ENCODE results near the gene ANO1.
A peak's percentile ranks its signal among the peaks of the same experiment; 100 is the strongest.

ANO1 gene

DNA sequence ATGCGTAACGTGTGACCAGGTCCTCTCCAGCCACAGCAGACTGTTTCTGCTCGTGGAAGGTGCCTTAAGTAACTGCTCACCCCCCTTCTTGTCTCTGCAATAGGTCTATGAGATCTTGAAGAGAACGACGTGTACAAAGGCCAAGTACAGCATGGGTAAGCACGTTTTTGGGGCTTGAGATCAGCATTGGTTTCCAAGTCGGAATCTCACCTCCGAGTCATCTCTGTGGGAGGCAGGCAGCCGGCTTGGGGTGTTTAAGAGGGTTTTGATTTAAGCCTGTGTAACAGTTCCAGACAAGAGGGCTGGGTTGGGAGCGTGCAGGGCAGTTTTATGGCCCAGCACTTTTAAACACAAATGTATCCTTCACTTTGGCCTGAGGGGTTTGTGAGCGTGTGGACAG is 30.1 kb downstream of the ANO1 start:
- Histone ChIP-seq H4K20me1 (no peaks in the 10 kb centered on the region), H3K27me3 (no peaks in the 10 kb centered on the region; the same call in 1 of the 2 replicates), H3K9me3 (no peaks in the 10 kb centered on the region), H3K4me1 (peaks cover 81% of the 10 kb centered on the region), H3K9ac (no peak overlapping the region), H3K27ac (no peak overlapping the region), H3K36me3 (no peaks in the 10 kb centered on the region), H3K4me2 (peak overlapping the region; percentile 66), H3K4me3 (no peak overlapping the region)
- no peak for TF ChIP-seq Cebpa-rat (IDR thresholded peaks at IDR 0.05)

DNA sequence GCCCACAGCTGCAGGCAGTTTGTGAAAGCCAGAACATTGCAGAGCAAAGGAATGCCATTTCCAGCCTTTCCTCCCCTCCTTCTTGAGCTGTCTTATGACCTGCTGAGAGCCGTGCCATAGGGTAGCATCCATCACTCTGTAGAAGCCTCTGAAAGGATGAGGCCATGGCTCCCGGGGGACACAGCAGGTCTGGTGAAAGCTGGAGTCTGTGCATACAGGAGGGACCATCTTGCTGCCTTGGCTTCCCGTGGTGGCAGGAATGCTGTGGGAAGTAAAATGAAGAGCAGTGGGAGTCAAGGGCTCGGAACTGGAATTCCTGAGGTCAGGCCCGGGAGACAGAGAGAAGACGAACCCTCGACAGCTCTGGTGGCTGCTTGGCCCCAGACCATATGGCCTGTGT is 30.9 kb downstream of the ANO1 start:
- H3K4me3 ChIP-seq = no peak overlapping the region
- H3K36me3 ChIP-seq = no peaks in the 10 kb centered on the region
- no peaks in the 10 kb centered on the region for H3K9me3 ChIP-seq
- H3K9ac ChIP-seq = no peak overlapping the region
- no peaks in the 10 kb centered on the region for H4K20me1 ChIP-seq
- peaks cover 77% of the 10 kb centered on the region for H3K4me1 ChIP-seq
- no peak for TF ChIP-seq Cebpa-rat (IDR thresholded peaks at IDR 0.05)
- H3K4me2 ChIP-seq = peak overlapping the region; percentile 66
- no peaks in the 10 kb centered on the region; the same call in 1 of the 2 replicates for H3K27me3 ChIP-seq
- H3K27ac ChIP-seq = no peak overlapping the region

DNA sequence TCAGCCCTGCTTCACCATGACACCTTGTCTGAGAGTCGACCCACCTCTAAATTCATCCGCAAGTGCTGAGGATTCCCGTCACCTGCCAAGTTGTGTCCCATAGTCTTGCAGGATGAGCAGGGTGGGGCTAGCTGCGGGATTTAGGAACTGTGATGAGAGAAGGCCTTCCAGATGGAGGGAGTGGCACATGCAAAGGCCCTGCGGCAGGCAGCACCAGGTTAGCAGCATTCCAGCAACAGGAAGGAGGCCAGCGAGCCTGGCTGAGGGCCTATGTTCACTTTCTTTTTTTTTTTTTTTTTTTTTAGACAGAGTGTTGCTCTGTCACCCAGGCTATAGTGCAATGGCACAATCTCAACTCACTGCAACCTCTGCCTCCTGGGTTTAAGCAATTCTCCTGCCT is 31.8 kb downstream of the ANO1 start:
- Histone ChIP-seq H3K9ac (no peak overlapping the region), H3K4me1 (peaks cover 76% of the 10 kb centered on the region), H3K4me3 (no peak overlapping the region), H3K9me3 (no peaks in the 10 kb centered on the region), H3K4me2 (peak overlapping the region; percentile 96), H3K27ac (no peak overlapping the region), H3K36me3 (no peaks in the 10 kb centered on the region), H4K20me1 (no peaks in the 10 kb centered on the region), H3K27me3 (no peaks in the 10 kb centered on the region; the same call in 1 of the 2 replicates)
- no peak for TF ChIP-seq Cebpa-rat (IDR thresholded peaks at IDR 0.05)

DNA sequence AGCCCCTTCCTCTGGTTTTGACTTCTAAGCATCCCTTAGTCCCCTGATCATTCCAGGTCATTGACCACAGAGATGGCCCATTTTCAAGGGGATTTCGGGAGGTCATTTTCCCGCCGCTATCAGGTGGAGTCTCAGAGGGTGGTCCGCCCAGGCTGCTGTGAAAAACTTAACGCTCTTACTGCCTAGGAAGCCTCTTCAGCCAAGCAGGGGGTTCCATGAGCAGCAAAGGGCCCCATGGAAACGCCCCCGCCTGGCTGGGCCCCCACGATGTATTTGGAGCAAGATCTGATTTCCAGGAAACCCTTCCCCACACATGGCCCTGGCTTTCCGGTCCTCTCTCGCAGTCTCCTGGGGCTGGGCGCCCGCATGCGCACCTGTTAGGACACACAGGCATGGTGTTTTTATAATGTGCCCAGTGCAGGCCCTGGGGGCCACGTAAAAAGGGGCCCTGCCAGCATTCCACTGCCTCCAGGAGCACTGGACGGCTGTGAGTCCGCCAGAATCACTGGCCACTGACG is 32.5 kb downstream of the ANO1 start:
- no peaks in the 10 kb centered on the region for H3K9me3 ChIP-seq
- no peaks in the 10 kb centered on the region; the same call in 1 of the 2 replicates for H3K27me3 ChIP-seq
- peak overlapping the region; percentile 96 for H3K4me2 ChIP-seq
- TF ChIP-seq Cebpa-rat (IDR thresholded peaks at IDR 0.05) = no peak
- H3K36me3 ChIP-seq = no peaks in the 10 kb centered on the region
- H3K9ac ChIP-seq = 0 out of 2 replicates have a peak overlapping the region, but pooled peaks have one; percentile 5
- no peaks in the 10 kb centered on the region for H4K20me1 ChIP-seq
- peaks cover 72% of the 10 kb centered on the region for H3K4me1 ChIP-seq
- no peak overlapping the region for H3K27ac ChIP-seq
- H3K4me3 ChIP-seq = peak overlapping the region; percentile 40; the same call in 1 of the 2 replicates

DNA sequence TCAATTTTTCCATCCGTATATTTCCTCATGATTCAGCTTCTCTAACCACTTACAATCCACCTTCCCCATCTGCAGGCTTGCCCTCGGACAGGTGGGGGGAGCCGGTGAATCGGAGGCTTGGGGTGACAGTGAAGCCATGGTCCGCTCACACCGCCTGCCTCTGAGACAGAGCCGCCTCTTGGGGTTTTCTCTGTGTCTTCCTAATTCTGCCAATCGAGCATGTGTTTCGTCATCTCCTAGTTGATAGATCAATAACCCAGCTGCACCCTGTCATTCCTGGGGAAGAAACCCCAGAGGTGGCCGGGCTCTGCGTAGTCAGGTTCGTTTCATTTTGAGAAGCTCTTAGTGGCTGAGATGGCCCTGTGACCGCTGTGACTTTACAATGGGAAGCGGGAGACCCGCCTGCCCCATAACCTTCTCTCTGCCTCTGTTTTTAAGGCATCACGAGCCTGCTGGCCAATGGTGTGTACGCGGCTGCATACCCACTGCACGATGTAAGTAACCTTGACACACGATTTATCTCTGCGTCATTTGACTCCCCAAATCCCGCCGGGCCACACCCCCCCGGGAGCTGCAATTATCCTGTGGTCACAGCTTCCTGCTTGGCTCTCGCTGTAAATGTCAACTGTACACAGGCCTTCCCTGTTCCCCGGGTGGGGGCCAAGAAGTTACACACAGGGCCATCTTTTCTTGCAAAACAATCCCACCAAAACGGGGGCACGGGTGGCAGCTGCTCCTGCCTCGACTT is 33.3 kb downstream of the ANO1 start:
- Histone ChIP-seq H4K20me1 (no peaks in the 10 kb centered on the region), H3K27me3 (no peaks in the 10 kb centered on the region; the same call in 1 of the 2 replicates), H3K36me3 (no peaks in the 10 kb centered on the region), H3K4me1 (peaks cover 66% of the 10 kb centered on the region), H3K27ac (no peak overlapping the region; the same call in 1 of the 2 replicates), H3K4me2 (peak overlapping the region; percentile 96), H3K9ac (peak overlapping the region; percentile 35; the same call in 1 of the 2 replicates), H3K4me3 (peak overlapping the region; percentile 40), H3K9me3 (no peaks in the 10 kb centered on the region)
- TF ChIP-seq Cebpa-rat (IDR thresholded peaks at IDR 0.05) = no peak

- peaks cover 66% of the 10 kb centered on the region for H3K4me1 ChIP-seq
- no peaks in the 10 kb centered on the region for H3K36me3 ChIP-seq
- H3K4me3 ChIP-seq = peak overlapping the region; percentile 40; the same call in 1 of the 2 replicates
- H3K27ac ChIP-seq = no peak overlapping the region; the same call in 1 of the 2 replicates
- H3K27me3 ChIP-seq = no peaks in the 10 kb centered on the region
- TF ChIP-seq Cebpa-rat (IDR thresholded peaks at IDR 0.05) = no peak
- peak overlapping the region; percentile 96 for H3K4me2 ChIP-seq
- 0 out of 2 replicates have a peak overlapping the region, but pooled peaks have one; percentile 35 for H3K9ac ChIP-seq
- H4K20me1 ChIP-seq = no peaks in the 10 kb centered on the region
- H3K9me3 ChIP-seq = no peaks in the 10 kb centered on the region
These were observed 33.9 kb downstream of the ANO1 start for GRCh38 chr11:70112017-70112434.

GRCh38 chr11:70113801-70114200 is 35.7 kb downstream of the ANO1 start:
- Histone ChIP-seq H3K27ac (no peak overlapping the region), H3K27me3 (no peaks in the 10 kb centered on the region), H3K4me3 (no peak overlapping the region), H4K20me1 (no peaks in the 10 kb centered on the region), H3K4me2 (no peak overlapping the region), H3K9ac (no peak overlapping the region), H3K36me3 (no peaks in the 10 kb centered on the region), H3K9me3 (no peaks in the 10 kb centered on the region), H3K4me1 (peaks cover 56% of the 10 kb centered on the region)
- no peak for TF ChIP-seq Cebpa-rat (IDR thresholded peaks at IDR 0.05)

GRCh38 chr11:70115778-70116177 is 37.7 kb downstream of the ANO1 start:
- H3K27ac ChIP-seq = no peak overlapping the region
- H3K4me2 ChIP-seq = no peak overlapping the region
- H3K4me1 ChIP-seq = peaks cover 36% of the 10 kb centered on the region
- no peaks in the 10 kb centered on the region for H3K27me3 ChIP-seq
- H4K20me1 ChIP-seq = no peaks in the 10 kb centered on the region
- no peak overlapping the region for H3K4me3 ChIP-seq
- H3K9ac ChIP-seq = no peak overlapping the region
- no peaks in the 10 kb centered on the region for H3K36me3 ChIP-seq
- TF ChIP-seq Cebpa-rat (IDR thresholded peaks at IDR 0.05) = no peak
- no peaks in the 10 kb centered on the region for H3K9me3 ChIP-seq

DNA sequence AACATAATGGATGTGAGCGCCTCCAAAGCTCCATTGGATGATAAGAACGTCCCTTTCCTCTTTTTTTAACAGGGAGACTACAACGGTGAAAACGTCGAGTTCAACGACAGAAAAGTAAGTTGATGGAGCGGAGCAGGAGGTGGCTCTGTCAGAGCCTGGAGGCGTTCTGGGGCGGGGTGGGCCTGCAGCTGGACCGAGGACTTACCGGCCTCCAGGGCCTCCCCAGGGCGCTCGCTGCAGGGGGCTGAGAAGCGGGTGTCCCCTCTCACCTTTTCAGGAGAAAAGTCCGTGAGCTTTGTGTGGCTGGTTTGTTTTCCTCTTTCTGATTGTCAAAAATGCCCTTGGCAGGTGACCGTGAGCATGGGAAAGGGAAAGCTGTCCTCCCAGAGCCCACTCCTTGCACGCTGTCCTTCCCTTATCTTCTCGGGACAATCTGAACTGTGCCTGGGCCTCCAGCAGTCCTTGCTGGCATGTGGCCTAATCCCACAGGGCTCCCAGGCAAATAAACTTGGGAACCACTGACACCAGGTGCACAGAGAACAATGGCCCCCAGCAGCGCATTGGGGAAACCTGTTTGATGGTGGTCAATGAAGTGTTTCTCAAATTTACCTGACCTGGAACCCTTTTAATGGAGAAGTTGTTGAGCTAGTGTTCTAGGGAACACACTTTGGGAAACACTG is 38.4 kb downstream of the ANO1 start:
- Histone ChIP-seq H3K4me1 (peaks cover 29% of the 10 kb centered on the region), H3K27ac (no peak overlapping the region), H4K20me1 (no peaks in the 10 kb centered on the region), H3K36me3 (no peaks in the 10 kb centered on the region), H3K9me3 (no peaks in the 10 kb centered on the region), H3K4me2 (no peak overlapping the region), H3K9ac (no peak overlapping the region), H3K4me3 (no peak overlapping the region), H3K27me3 (no peaks in the 10 kb centered on the region)
- no peak for TF ChIP-seq Cebpa-rat (IDR thresholded peaks at IDR 0.05)
